Retinal pigment epithelial cell (primary cell): ENCODE measurements around the gene OLFML2A.

ENCODE experiments used
- DNase-seq: peaks from one replicate; pipeline ENCODE4 v3.0.0-alpha.2; 2010; ENCODE audit warnings: low read depth
- H3K4me3 ChIP-seq: 2 replicates; pipeline ENCODE4 v1.5.1; 2011; ENCODE audit warnings: mild to moderate bottlenecking, low read length, control low read depth, moderate library complexity
- CTCF ChIP-seq: conservative IDR thresholded peaks from 2 replicates; pipeline ENCODE4 v1.5.1; 2011; ENCODE audit warnings: low read depth, low read length, control low read depth, inconsistent platforms

OLFML2A gene

GRCh38 chr9:124741662-124742061 lies 35.3 kb upstream of the OLFML2A start:
- no peak for DNase-seq
- TF ChIP-seq CTCF: no peak
- H3K4me3 ChIP-seq: no peak overlapping the region

DNA sequence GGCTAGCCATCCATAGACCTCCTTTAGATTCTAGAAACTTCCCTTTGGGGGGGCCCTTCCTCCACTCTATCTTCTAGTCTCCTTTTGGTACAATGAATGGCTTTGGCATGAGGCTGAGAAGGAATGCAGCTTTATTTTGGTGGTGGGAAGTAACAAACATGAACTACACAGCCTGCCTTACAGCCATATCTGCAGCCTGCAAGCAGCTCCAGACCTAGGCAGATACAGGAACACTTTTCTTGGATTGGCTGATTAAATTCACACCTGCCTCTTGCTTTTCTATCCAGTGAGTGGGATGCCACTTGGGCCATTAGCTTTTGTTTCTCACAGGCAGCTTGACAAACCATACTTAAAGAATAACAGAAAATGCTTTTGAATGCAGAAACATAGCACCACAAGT lies 34.0 kb upstream of the OLFML2A start:
- no peak for DNase-seq
- TF ChIP-seq CTCF: no peak

DNA sequence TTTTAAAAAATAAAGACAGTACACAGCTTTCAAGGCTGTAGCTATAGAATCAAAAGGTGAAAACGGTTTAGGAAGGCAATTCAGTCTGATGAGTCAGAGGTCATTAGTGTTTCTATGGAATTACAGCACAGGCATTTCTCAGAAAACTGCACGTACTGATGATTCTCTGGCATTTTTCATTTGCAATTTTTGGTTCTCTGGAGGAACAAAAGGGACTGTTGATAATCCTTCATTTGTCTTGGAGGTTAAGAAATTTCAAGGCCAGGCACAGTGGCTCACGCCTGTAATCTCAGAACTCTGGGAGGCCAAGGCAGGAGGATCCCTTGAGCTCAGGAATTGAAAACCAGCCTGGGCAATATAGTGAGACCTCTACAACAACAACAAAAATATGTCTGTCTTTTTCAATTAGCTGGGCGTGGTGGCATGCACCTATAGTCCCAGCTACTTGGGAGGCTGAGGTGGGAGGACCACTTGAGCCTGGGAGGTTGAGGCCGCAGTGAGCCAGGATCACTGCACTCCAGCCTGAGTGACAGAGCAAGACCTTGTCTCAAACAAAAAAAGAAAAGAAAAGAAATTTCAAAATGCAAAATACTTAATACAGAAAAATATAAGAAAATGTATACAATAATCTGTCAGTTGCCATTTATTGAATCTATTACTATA lies 33.1 kb upstream of the OLFML2A start:
- no peak for TF ChIP-seq CTCF
- no peak overlapping the region for H3K4me3 ChIP-seq
- DNase-seq: peak; percentile 33

More for the DNA sequence above, 34.0 kb upstream of the OLFML2A start:
- no peak overlapping the region for H3K4me3 ChIP-seq

- DNase-seq: no peak
- TF ChIP-seq CTCF: no peak
- H3K4me3 ChIP-seq: no peak overlapping the region
These were observed 29.9 kb upstream of the OLFML2A start for GRCh38 chr9:124747065-124747464.

DNA sequence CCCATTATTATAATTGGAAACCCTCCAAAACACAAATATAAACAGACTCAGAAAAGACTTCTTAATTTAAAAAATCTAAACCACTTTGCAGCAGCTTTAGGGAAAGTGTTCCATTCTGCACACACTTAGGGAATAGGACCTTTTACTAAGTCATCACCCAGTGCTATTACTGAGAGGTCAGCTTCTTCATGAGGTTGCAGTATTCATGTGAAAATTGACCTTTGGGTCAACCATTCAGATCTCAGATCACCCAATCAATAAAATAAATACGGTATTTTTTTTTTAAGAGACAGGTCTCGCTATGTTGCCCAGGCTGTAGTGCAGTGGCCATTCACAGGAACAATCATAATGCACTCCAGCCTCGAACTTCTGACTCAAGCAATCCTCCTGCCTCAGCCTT lies 27.6 kb upstream of the OLFML2A start:
- no peak overlapping the region for H3K4me3 ChIP-seq
- TF ChIP-seq CTCF: no peak
- DNase-seq: no peak

GRCh38 chr9:124749781-124750180 lies 27.2 kb upstream of the OLFML2A start:
- TF ChIP-seq CTCF: no peak
- H3K4me3 ChIP-seq: no peak overlapping the region
- DNase-seq: no peak

GRCh38 chr9:124752967-124753366 lies 24.0 kb upstream of the OLFML2A start:
- TF ChIP-seq CTCF: no peak
- no peak for DNase-seq

More at GRCh38 chr9:124752967-124753366, 24.0 kb upstream of the OLFML2A start:
- H3K4me3 ChIP-seq: no peak overlapping the region
